Psoas muscle (tissue), 8 donors: ENCODE results near the gene CELA3B. TPM values are rescaled to one million over a fixed set of nuclear protein-coding genes. Genes with fewer than 3 reads are reported as not detected.
A peak's percentile ranks its signal among the peaks of the same experiment; 100 is the strongest.
"Not testable (repeated sequence)": the region's sequence is repeated elsewhere in the genome, so short reads cannot be mapped to it uniquely, and the experiment has no call there.

Source experiments
- ATAC-seq, 4 donors: fragments of 200-7000 bp; cut with Tn5 transposase; one replicate each; pipeline ENCODE4 v1.9.1; 2020; ENCODE audit warnings: moderate library complexity in 3 of 4, mild to moderate bottlenecking in 2 of 4
- DNase-seq, 2 donors: peaks; one replicate each; pipeline ENCODE4 v3.0.0-alpha.2; 2020
- H3K27ac ChIP-seq: fragments of 200-600 bp; one replicate; pipeline ENCODE4 v1.8.0; 2022
- H3K27me3 ChIP-seq, 3 donors: fragments of 200-600 bp in 1 of 3; one replicate each; pipeline versions ENCODE4 v1.6.1 to v1.8.0; 2013 to 2022; ENCODE audit warnings: low read length in 2 of 3, mild to moderate bottlenecking in 2 of 3, moderate library complexity in 1 of 3; ENCODE audit not compliant: insufficient read depth in 3 of 3
- H3K36me3 ChIP-seq, 2 donors: fragments of 200-600 bp in 1 of 2; one replicate each; pipeline versions ENCODE4 v1.6.1 to v1.8.0; 2013 to 2022; ENCODE audit warnings: low read depth in 1 of 2, mild to moderate bottlenecking in 1 of 2, moderate library complexity in 1 of 2; ENCODE audit not compliant: insufficient read depth in 1 of 2
- H3K4me1 ChIP-seq: fragments of 200-600 bp; one replicate; pipeline ENCODE4 v1.8.0; 2022
- H3K4me3 ChIP-seq: fragments of 200-600 bp; one replicate; pipeline ENCODE4 v1.8.0; 2022; ENCODE audit warnings: mild to moderate bottlenecking
- H3K9me3 ChIP-seq: fragments of 200-600 bp; one replicate; pipeline ENCODE4 v1.8.0; 2022
- WGBS, 3 donors: extraction: QIAGEN DNeasy Blood & Tissue Kit; methylation state at CpG; one replicate each; pipeline versions ENCODE4 v1.1.6 to v1.1.7; 2013; 5-methylcytosine and 5-hydroxymethylcytosine counted together
- intact Hi-C, 2 donors: fragments of 100-400 bp; cut with DNase I; formaldehyde crosslinking; loops; one replicate each; pipeline versions ENCODE4 v1.11.0 to v1.14.2; 2022
- polyA plus RNA-seq, 3 donors: library from polyadenylated mRNA; stranded (reverse); fragments of 200-250 nt; gene quantifications; one replicate each; pipeline ENCODE4 v1.2.3, GENCODE V29; 2013
- total RNA-seq, 4 donors: library from RNA; stranded (reverse); fragmentation: NEBNext Ultra II Directional in 2 of 4; extraction: Animal tissue kit (Norgen Biotek cat#: 25700) in 2 of 4; gene quantifications; one replicate each; pipeline versions ENCODE4 v1.2.1 to v1.2.4, GENCODE V29; 2021 to 2023
- TF ChIP-seq, protein P1 (sequence below): fragments of 200-600 bp; IDR thresholded peaks from one replicate; pipeline ENCODE4 v1.8.0; 2022; ENCODE audit warnings: antibody characterized with exemption
- donor health status: healthy with polysubstance abuse.
- donor health status: DM: no; HTN: no; CAD: no; lungs with moderate emphysema.
- donor health status: Bipolar disorder and iron deficiency.
- donor health status: healthy.
- donor health status: DM: yes; HTN: yes; CAD: no.
- donor health status: DM: no; HTN: no; CAD: no.
- donor health status: DM: no; HTN: no; CAD: no.
- donor health status: DM: yes; HTN: yes; CAD: no.

CELA3B gene
- total and polyA plus RNA-seq, 7 donors = 0.09 to 1.7 (median 0.42) TPM; not detected in 2

DNA sequence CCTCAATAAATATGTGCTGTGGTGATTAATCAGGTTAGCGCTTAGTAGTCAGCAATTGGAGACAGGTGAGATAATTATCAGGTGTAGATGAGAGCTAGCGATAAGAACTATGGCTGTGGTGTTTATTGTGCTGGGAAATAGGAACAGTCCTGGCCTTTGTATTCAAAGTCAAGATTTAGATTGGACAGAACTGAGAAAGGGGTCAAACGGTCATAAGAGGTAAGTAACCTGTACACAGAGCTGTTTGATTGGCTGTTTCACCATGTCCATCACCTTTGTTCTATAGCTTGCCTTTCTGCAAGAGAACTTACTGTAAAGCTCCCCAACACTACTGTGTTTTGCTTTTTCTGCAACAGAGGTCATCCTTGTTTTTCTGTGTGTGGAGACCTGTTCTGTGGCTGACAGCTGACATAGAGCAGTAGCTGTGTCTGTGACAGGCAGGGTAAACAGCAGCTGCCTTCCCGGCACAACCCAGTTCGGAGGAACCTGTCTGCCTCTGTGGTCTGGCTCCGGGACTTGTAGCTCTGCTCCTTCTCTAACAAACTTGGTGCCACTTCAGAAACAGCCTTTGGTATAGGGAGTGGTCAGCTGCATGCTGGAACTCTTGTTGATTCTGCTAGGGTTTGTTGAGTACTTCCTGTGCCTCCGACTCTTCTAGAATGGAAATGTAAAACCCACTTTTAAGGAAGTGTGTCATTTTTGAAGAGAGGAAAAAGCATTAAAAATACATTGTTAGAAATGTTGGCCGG is 54.6 kb downstream of the CELA3B start:
- intact Hi-C loops = no loop called here
- TF ChIP-seq, protein P1, sequence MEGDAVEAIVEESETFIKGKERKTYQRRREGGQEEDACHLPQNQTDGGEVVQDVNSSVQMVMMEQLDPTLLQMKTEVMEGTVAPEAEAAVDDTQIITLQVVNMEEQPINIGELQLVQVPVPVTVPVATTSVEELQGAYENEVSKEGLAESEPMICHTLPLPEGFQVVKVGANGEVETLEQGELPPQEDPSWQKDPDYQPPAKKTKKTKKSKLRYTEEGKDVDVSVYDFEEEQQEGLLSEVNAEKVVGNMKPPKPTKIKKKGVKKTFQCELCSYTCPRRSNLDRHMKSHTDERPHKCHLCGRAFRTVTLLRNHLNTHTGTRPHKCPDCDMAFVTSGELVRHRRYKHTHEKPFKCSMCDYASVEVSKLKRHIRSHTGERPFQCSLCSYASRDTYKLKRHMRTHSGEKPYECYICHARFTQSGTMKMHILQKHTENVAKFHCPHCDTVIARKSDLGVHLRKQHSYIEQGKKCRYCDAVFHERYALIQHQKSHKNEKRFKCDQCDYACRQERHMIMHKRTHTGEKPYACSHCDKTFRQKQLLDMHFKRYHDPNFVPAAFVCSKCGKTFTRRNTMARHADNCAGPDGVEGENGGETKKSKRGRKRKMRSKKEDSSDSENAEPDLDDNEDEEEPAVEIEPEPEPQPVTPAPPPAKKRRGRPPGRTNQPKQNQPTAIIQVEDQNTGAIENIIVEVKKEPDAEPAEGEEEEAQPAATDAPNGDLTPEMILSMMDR = no peak
- no peaks in the 10 kb centered on the region for H3K27me3 ChIP-seq
- no peaks in the 10 kb centered on the region for H3K9me3 ChIP-seq
- H3K36me3 ChIP-seq = no peaks in the 10 kb centered on the region
- H3K4me1 ChIP-seq = peaks cover 2% of the 10 kb centered on the region
- no peak overlapping the region for H3K4me3 ChIP-seq
- peak overlapping the region; percentile 16 for H3K27ac ChIP-seq
- no peak for DNase-seq
- ATAC-seq = peak in 2 of 4 donors; percentile 28 to 47
- WGBS, 3 donors = 58 to 72% (median 65%) methylated on average over 8 of the region's 8 CpGs

DNA sequence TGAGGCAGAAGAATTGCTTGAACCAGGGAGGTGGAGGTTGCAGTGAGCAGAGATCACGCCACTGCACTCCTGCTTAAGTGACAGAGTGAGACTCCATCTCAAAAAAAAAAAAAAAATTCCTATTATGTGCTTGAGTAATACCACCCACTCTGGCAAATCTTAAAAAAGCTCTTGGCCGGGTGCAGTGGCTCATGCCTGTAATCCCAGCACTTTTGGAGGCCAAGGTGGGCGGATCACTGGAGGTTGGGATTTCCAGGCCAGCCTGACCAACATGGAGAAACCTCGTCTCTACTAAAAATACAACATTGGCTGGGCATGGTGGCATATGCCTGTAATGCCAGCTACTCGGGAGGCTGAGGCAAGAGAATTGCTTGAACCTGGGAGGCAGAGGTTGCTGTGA is 58.0 kb downstream of the CELA3B start:
- DNase-seq = peak in 1 of 2 donors; percentile 61
- H3K4me1 ChIP-seq = peaks cover 17% of the 10 kb centered on the region
- H3K9me3 ChIP-seq, H3K27ac ChIP-seq, intact Hi-C loops, H3K27me3 ChIP-seq, H3K4me3 ChIP-seq, H3K36me3 ChIP-seq: not testable (repeated sequence)
- peak in 3 of 4 donors; percentile 9 to 50 (median 29) for ATAC-seq
- WGBS, 3 donors = 35 to 43% (median 36%) methylated on average over 5 of the region's 5 CpGs

GRCh38 chr1:22037520-22037919 is 60.7 kb downstream of the CELA3B start:
- TF ChIP-seq, protein P1 = no peak
- intact Hi-C loops = no loop called here
- no peaks in the 10 kb centered on the region for H3K9me3 ChIP-seq
- H3K4me3 ChIP-seq = peak overlapping the region; percentile 18
- peak overlapping the region; percentile 71 for H3K27ac ChIP-seq
- H3K36me3 ChIP-seq = no peaks in the 10 kb centered on the region
- 29 to 37% (median 34%) methylated on average over 7 of the region's 7 CpGs for WGBS, 3 donors
- peaks cover 20% of the 10 kb centered on the region for H3K4me1 ChIP-seq
- DNase-seq = no peak
- ATAC-seq = peak; percentile 30 to 62 (median 43)
- no peaks in the 10 kb centered on the region for H3K27me3 ChIP-seq

GRCh38 chr1:22038036-22038435 is 61.2 kb downstream of the CELA3B start:
- Histone ChIP-seq H3K4me3 (peak overlapping the region; percentile 18), H3K4me1 (peaks cover 20% of the 10 kb centered on the region), H3K27ac (peak overlapping the region; percentile 71), H3K27me3 (no peaks in the 10 kb centered on the region), H3K9me3 (no peaks in the 10 kb centered on the region), H3K36me3 (no peaks in the 10 kb centered on the region)
- TF ChIP-seq, protein P1 = no peak
- intact Hi-C loops = no loop called here
- WGBS, 3 donors = 23 to 41% (median 25%) methylated on average over 5 of the region's 5 CpGs
- ATAC-seq (peak; percentile 88 to 92 (median 92)), DNase-seq (peak; percentile 48 to 62)

Other genes with a start within 250 kb of the CELA3B start
- gene USP48, start 193.9 kb upstream of the CELA3B start, total RNA-seq = 10 to 100 TPM; 20.3 to 35.9 (median 21.4) TPM
- 10 to 100 TPM in 2 of 3 donors, 1 to 10 TPM in 1; 9.7 to 19.9 (median 13.0) TPM for gene USP48, start 193.9 kb upstream of the CELA3B start, polyA plus RNA-seq
- under 1 TPM in 1 of 4 donors, not detected in 3; 0.04 TPM for gene LDLRAD2, start 164.8 kb upstream of the CELA3B start, total RNA-seq
- 1 to 10 TPM in 2 of 3 donors, under 1 TPM in 1; 0.48 to 1.7 (median 1.1) TPM for gene LDLRAD2, start 164.8 kb upstream of the CELA3B start, polyA plus RNA-seq
- gene HSPG2, start 39.7 kb upstream of the CELA3B start, total RNA-seq = 100 to 1,000 TPM; 102 to 168 (median 135) TPM
- gene HSPG2, start 39.7 kb upstream of the CELA3B start, polyA plus RNA-seq = 10 to 100 TPM; 24.5 to 74.8 (median 43.8) TPM
- 1 to 10 TPM in 1 of 4 donors, under 1 TPM in 1, not detected in 2; 0.65 to 4.0 TPM for gene CELA3A, start 24.6 kb downstream of the CELA3B start, total RNA-seq
- gene CELA3A, start 24.6 kb downstream of the CELA3B start, polyA plus RNA-seq = 1 to 10 TPM in 1 of 3 donors, under 1 TPM in 1, not detected in 1; 0.62 to 2.2 TPM
- gene CDC42, start 75.7 kb downstream of the CELA3B start, total RNA-seq = 100 to 1,000 TPM in 3 of 4 donors, 10 to 100 TPM in 1; 98.7 to 135 (median 122) TPM
- 100 to 1,000 TPM in 2 of 3 donors, 10 to 100 TPM in 1; 71.6 to 126 (median 115) TPM for gene CDC42, start 75.7 kb downstream of the CELA3B start, polyA plus RNA-seq
- gene WNT4, start 166.1 kb downstream of the CELA3B start, total RNA-seq = 1 to 10 TPM in 2 of 4 donors, under 1 TPM in 2; 0.10 to 5.6 (median 0.64) TPM
- 1 to 10 TPM in 1 of 3 donors, under 1 TPM in 2; 0.18 to 1.7 (median 0.44) TPM for gene WNT4, start 166.1 kb downstream of the CELA3B start, polyA plus RNA-seq